ENCODE measurements around the gene SYNDIG1. TPM values are rescaled to one million over a fixed set of nuclear protein-coding genes. Genes with fewer than 3 reads are reported as not detected.

The SYNDIG1 gene
- polyA plus RNA-seq, 1 of the 3 experiments (the other 2 are of a cell fraction): not detected

DNA sequence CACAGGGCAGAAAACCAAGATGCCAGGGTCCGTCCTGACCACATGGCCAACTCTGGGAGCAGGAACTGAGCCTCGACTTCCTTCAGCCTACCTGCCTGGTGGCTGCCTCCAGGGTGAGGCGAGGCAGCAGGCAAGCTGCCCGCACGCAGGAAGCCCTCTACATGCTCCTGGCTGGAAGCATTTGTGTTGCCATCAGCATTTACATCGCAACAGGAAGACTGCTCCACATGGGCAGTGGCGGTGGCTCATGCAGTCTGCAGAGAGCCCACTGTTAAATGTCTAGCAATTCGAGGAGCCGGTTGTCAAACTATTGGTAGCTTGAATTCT lies 233.8 kb downstream of the SYNDIG1 start:
- no peaks in the 10 kb centered on the region for H3F3A ChIP-seq (replicated peaks; ENCODE audit: insufficient read depth)
- no peaks in the 10 kb centered on the region for H3K4me1 ChIP-seq (ENCODE audit: control insufficient read depth in 1 of 2, insufficient read depth in 2 of 2, low read depth in 1 of 2, low read length in 1 of 2)
- no peaks in the 10 kb centered on the region for H3K79me2 ChIP-seq (ENCODE audit: insufficient read depth)
- H3K4me3 ChIP-seq (ENCODE audit: low read depth in 2 of 2, low read length in 1 of 2): no peak overlapping the region
- H3K27ac ChIP-seq (ENCODE audit: low read depth in 2 of 2, low read length in 1 of 2): no peak overlapping the region
- no peaks in the 10 kb centered on the region for H3K9me3 ChIP-seq
- ChIA-PET CTCF (no interaction called here), POLR2A (no interaction called here)
- no peak for DNase-seq
- H4K20me1 ChIP-seq (ENCODE audit: insufficient read depth): no peaks in the 10 kb centered on the region
- no peak for TF ChIP-seq FOSL2 (IDR thresholded peaks at IDR 0.05; ENCODE audit: borderline replicate concordance, low read depth)
- no peak for TF ChIP-seq TCF12 (IDR thresholded peaks at IDR 0.05)
- no peak for TF ChIP-seq RFX5 (IDR thresholded peaks at IDR 0.05; ENCODE audit: low read length)
- TF ChIP-seq, protein P1, sequence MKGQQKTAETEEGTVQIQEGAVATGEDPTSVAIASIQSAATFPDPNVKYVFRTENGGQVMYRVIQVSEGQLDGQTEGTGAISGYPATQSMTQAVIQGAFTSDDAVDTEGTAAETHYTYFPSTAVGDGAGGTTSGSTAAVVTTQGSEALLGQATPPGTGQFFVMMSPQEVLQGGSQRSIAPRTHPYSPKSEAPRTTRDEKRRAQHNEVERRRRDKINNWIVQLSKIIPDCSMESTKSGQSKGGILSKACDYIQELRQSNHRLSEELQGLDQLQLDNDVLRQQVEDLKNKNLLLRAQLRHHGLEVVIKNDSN (IDR thresholded peaks at IDR 0.05; ENCODE audit: borderline replicate concordance, low read depth): no peak
- TF ChIP-seq EP300 (IDR thresholded peaks at IDR 0.05; ENCODE audit: borderline replicate concordance in 1 of 2, low read depth in 1 of 2, low read length in 1 of 2): no peak
- TF ChIP-seq, protein P2, sequence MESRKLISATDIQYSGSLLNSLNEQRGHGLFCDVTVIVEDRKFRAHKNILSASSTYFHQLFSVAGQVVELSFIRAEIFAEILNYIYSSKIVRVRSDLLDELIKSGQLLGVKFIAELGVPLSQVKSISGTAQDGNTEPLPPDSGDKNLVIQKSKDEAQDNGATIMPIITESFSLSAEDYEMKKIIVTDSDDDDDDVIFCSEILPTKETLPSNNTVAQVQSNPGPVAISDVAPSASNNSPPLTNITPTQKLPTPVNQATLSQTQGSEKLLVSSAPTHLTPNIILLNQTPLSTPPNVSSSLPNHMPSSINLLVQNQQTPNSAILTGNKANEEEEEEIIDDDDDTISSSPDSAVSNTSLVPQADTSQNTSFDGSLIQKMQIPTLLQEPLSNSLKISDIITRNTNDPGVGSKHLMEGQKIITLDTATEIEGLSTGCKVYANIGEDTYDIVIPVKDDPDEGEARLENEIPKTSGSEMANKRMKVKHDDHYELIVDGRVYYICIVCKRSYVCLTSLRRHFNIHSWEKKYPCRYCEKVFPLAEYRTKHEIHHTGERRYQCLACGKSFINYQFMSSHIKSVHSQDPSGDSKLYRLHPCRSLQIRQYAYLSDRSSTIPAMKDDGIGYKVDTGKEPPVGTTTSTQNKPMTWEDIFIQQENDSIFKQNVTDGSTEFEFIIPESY (IDR thresholded peaks at IDR 0.05; ENCODE audit: borderline replicate concordance, low read depth): no peak
- no peak for TF ChIP-seq EZH2phosphoT487 (IDR thresholded peaks at IDR 0.05; ENCODE audit: borderline replicate concordance, low read depth)
- TF ChIP-seq TAF1 (IDR thresholded peaks at IDR 0.05; ENCODE audit: borderline replicate concordance, low read depth, low read length): no peak
- no peak for TF ChIP-seq CHD2 (IDR thresholded peaks at IDR 0.05; ENCODE audit: low read length, partially characterized antibody)
- no peak for TF ChIP-seq RAD21 (IDR thresholded peaks at IDR 0.05; ENCODE audit: low read length)
- TF ChIP-seq GATA2 (CRISPR knock-in tag; IDR thresholded peaks at IDR 0.05): no peak
- TF ChIP-seq, protein P3, sequence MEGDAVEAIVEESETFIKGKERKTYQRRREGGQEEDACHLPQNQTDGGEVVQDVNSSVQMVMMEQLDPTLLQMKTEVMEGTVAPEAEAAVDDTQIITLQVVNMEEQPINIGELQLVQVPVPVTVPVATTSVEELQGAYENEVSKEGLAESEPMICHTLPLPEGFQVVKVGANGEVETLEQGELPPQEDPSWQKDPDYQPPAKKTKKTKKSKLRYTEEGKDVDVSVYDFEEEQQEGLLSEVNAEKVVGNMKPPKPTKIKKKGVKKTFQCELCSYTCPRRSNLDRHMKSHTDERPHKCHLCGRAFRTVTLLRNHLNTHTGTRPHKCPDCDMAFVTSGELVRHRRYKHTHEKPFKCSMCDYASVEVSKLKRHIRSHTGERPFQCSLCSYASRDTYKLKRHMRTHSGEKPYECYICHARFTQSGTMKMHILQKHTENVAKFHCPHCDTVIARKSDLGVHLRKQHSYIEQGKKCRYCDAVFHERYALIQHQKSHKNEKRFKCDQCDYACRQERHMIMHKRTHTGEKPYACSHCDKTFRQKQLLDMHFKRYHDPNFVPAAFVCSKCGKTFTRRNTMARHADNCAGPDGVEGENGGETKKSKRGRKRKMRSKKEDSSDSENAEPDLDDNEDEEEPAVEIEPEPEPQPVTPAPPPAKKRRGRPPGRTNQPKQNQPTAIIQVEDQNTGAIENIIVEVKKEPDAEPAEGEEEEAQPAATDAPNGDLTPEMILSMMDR (IDR thresholded peaks at IDR 0.05): no peak
- TF ChIP-seq YY1 (IDR thresholded peaks at IDR 0.05; ENCODE audit: low read depth): no peak
- no peak for TF ChIP-seq SIN3A (IDR thresholded peaks at IDR 0.05; ENCODE audit: borderline replicate concordance, low read depth, low read length)
- no peak for TF ChIP-seq NFIC (IDR thresholded peaks at IDR 0.05; ENCODE audit: borderline replicate concordance)
- no peak for TF ChIP-seq TEAD4 (IDR thresholded peaks at IDR 0.05; ENCODE audit: borderline replicate concordance, insufficient read depth)
- no peak for TF ChIP-seq SMC3 (IDR thresholded peaks at IDR 0.05; ENCODE audit: low read depth, low read length)
- TF ChIP-seq, protein P4, sequence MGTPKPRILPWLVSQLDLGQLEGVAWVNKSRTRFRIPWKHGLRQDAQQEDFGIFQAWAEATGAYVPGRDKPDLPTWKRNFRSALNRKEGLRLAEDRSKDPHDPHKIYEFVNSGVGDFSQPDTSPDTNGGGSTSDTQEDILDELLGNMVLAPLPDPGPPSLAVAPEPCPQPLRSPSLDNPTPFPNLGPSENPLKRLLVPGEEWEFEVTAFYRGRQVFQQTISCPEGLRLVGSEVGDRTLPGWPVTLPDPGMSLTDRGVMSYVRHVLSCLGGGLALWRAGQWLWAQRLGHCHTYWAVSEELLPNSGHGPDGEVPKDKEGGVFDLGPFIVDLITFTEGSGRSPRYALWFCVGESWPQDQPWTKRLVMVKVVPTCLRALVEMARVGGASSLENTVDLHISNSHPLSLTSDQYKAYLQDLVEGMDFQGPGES (IDR thresholded peaks at IDR 0.05; ENCODE audit: low read depth, low read length): no peak
- no peak overlapping the region for H3K9ac ChIP-seq
- no peak overlapping the region for H2AFZ ChIP-seq (ENCODE audit: low read depth)
- H3K4me2 ChIP-seq: no peak overlapping the region
- no peaks in the 10 kb centered on the region; the same call in 1 of the 2 replicates for H3K27me3 ChIP-seq (ENCODE audit: insufficient read depth)
- WGBS (ENCODE audit: low lambda C conversion rate): 55% methylated on average over 9 of the region's 9 CpGs
- H3K36me3 ChIP-seq (replicated peaks in 1 of 2; ENCODE audit: control insufficient read depth in 1 of 2, insufficient read depth in 2 of 2, low read length in 1 of 2): no peaks in the 10 kb centered on the region
- H3K9me2 ChIP-seq: no peaks in the 10 kb centered on the region

Measured in SK-N-SH (cell line).